GM19035 (cell line): Measurements from ENCODE around the gene FER1L5.

Source experiments
- ATAC-seq: cut with Tn5 transposase; IDR thresholded peaks from one replicate; pipeline ENCODE4 v1.9.1; 2021; ENCODE audit not compliant: unreplicated experiment

FER1L5 gene

GRCh38 chr2:96642564-96643360, at the start of gene FER1L5:
FER1L5 (plus strand) TSS chr2:96642764; CDS start chr2:96642837, 73 bp downstream.
- no peak for ATAC-seq

GRCh38 chr2:96594282-96594681, 48.3 kb upstream of the FER1L5 start:
- ATAC-seq, result no peak

DNA sequence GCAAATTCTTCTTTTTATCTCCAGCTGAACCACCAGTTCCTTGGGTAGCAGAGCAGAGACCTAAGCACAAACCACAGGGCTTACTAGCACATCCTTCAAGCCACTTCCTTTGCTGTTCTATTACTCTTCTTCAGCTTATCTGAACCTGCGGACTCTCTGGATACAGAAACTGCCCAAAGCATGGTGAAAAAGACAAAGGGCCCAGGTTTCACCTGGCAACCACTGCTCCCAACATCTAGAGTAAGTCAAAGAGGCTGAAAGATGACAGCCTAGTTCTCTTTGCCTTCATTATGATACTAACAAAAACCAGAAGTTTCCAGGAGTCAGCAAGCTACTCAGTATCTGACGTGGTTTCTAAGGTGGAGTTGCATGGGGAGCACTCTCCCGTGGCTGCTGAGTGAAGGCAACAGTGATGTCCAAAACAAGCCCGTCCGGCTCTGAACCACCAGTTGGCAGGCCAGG, 47.8 kb upstream of the FER1L5 start:
- no peak for ATAC-seq

GRCh38 chr2:96596596-96596995, 46.0 kb upstream of the FER1L5 start:
- no peak for ATAC-seq

- no peak for ATAC-seq
Measured at GRCh38 chr2:96599941-96600340, 42.6 kb upstream of the FER1L5 start.

- no peak for ATAC-seq
Measured at GRCh38 chr2:96601382-96602292, 40.9 kb upstream of the FER1L5 start.

- no peak for ATAC-seq
Measured at GRCh38 chr2:96602330-96602823, 40.2 kb upstream of the FER1L5 start.

DNA sequence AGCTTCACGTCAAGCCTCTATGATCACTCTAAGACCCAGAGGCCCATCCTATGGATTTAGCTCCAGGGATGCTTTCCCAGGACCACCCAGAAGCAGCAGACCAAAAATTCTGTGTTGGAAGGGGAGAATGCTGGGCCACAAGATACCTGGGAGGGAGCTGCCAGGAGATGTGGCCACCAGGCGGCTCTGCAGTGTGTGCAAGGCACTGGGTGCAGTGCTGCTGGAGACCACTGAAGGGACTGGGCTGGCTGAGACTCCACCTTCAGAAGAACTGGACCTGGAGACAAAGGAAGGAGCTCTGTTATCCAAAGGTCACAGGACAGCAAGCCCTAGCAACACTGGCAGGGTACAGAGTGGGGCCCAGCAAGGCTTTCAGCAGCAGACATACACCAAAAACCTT, 38.5 kb upstream of the FER1L5 start:
- ATAC-seq, result no peak

GRCh38 chr2:96608469-96609455, 33.8 kb upstream of the FER1L5 start:
- no peak for ATAC-seq

- no peak for ATAC-seq
Measured at GRCh38 chr2:96616128-96616527, 26.4 kb upstream of the FER1L5 start.

DNA sequence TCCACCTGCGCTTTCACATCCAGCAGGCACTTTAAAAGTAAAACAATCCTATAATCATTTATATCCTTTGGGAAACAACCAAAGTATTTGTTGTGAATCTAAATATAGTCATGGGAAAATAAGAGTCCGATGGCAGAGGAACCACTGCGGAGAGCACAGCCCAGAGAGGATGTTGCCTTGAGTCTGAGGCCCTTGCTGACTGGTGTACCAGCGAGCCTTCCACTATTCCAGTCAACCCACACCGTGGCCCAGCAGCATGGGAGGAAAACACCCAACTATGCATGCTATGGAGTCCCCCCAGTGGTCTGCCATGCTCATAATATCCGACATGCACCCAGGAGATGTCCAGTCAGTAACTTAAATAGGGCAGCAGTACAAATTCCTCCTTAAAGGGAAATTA, 26.0 kb upstream of the FER1L5 start:
- no peak for ATAC-seq

DNA sequence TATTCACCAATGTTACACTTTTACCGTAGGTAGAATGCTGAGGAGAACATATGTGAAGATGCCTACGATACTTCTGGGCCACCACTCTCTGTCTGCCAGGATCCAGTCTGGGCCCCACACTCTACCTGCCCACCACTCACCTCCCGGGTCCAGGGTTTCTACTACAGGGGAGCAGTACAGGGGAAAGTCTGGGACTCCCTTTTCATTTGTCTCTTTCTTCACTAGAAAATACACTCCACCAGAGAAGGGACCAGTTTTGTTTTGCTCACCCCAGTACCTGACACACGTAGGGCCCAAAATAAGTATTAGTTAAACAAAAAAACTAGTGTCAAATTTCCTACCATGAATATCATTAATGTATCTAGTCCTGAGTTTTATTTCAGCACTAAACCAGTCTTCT, 25.6 kb upstream of the FER1L5 start:
- no peak for ATAC-seq

DNA sequence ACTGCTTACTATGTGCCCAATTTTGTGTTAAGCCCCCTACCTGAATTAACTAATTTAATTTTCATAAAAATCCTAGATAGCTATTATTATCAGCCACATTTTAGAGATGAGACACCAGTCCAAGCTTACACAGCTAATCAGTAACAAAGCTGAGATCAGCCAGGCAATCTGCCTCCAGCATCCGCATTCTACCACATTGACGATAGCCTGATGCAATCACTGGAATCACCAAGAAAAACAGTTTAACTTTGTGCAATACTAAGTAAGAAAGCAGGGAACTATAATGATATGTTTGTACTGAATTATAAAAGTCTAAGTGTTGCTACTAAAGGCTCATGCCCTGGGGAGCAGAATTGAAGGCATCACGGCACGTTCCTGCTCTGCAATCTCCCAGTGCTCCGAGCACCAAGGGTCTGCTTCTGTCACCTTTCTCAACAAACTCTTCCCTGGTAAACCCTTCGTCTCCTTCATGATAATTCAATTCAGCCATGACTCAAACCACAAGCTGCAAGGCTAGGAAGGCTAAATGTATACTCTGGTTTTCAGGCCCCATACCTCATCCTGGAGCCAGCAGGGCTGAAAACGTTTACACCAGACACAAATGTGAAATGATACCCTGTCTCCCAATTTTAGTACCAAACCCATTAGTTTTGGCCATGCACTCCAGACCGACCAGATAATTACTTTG, 23.8 kb upstream of the FER1L5 start:
- ATAC-seq, result no peak

DNA sequence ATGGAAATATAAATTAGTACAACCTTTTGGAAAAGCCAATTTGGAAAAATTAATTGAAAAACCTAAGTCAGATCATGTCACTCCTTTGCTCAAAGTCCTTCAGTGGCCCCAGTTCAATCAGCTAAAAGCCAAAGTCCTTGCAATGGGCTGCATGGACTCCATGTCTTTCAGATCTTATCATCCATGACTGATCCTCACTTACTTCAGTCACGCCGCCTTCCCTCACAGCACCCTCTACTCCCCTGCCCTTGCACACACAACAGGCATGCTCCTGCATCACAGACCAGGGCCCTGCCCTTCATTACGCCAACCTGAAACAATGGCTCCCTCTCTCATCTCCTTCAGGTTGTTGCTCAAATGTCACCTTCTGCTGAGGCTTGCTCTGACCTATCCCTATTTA, 20.0 kb upstream of the FER1L5 start:
- no peak for ATAC-seq

DNA sequence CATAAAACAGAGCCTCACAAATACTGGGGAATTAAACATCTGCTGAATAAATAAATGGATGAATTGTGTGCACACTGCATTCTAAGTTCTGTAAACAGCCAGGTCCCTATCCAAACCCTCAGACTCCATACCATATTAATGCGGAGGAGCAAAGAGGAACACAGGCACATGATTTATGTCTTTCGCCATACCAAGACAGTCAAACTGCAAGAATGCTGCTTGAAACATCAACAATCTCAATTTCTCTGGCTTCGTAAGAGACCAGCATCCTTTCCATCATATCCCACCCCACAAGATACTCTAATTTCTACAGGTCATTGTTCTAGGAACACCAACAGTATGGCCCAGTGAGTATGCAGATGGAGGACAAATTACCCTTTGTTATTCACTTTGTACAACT, 19.4 kb upstream of the FER1L5 start:
- ATAC-seq, result no peak

- no peak for ATAC-seq
Measured at GRCh38 chr2:96625571-96626552, 16.7 kb upstream of the FER1L5 start.

- ATAC-seq, result no peak
Measured at GRCh38 chr2:96626553-96626942, 16.0 kb upstream of the FER1L5 start.

DNA sequence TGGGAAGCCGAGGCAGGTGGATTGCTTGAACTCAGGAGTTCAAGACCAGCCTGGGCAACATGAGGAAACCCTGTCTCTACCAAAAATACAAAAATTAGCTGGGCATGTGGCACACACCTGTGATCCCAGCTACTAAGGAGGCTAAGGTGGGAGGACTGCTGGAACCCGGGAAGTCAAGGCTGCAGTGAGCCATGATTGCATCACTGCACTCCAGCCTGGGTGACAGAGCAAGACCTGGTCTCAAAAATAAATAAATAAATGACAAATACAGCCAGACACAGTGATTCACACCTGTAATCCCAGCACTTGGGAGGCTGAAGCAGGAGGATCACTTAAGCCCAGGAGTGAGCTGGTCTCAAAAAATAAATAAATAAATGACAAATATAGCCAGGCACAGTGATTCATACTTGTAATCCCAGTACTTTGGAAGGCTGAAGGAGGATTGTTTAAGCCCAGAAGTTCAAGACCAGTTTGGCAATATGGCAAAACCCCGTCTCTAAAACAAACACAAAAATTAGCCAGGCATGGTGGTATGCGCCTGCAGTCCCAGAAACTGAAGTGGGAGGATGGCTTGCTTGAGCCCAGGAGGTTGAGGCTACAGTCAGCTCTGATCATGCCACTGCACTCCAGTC, 10.6 kb upstream of the FER1L5 start:
- no peak for ATAC-seq
